ENCODE measurements around the gene NAT8L. TPM values are rescaled to one million over a fixed set of nuclear protein-coding genes. Genes with fewer than 3 reads are reported as not detected.

NAT8L gene
- total and polyA plus RNA-seq, 2 of the 13 experiments (the other 11 are each of a cell fraction or from before 2014, with no cell fraction given), result 2.2 to 3.3 TPM

DNA sequence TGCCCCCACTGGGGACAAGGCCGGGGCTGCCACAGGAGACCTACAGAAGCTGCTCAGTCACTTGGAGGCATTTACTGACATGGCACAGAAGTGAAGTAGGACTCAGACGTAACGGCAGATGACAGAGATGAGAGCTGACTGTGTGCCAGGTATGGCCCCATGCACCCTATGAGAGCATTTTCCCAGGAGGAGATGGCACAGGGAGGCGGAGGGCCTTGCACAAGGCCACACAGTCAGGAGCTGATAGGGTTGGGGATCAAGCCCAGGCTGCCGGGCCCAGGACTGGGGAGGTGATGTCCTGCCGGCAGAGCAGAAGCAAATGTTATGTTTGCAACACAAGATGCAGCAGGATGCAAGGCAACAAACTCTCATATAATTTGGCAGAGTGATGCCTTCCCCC, 34.1 kb downstream of the NAT8L start:
- intact Hi-C loops (cut with micrococcal nuclease; ENCODE audit: unreplicated experiment) (no loop called here), in situ Hi-C loops (cut with HindIII; ENCODE audit: extremely low pct_ligation_motif_present, low pct_unique_long_range_greater_than_20kb) (no loop called here)
- H3K9me3 ChIP-seq (ENCODE audit: low read length), result peaks cover 5% of the 10 kb centered on the region; the same call in 1 of the 2 replicates
- no peaks in the 10 kb centered on the region for H3K79me2 ChIP-seq (ENCODE audit: insufficient read depth, low read length)
- H3K36me3 ChIP-seq (replicated peaks in 1 of 2; ENCODE audit: control insufficient read depth in 1 of 2, insufficient read depth in 2 of 2, low read length in 2 of 2), result no peaks in the 10 kb centered on the region
- H3K9ac ChIP-seq (ENCODE audit: insufficient read depth, low read depth, low read length), result no peak overlapping the region
- H2AFZ ChIP-seq (ENCODE audit: low read length), result no peak overlapping the region
- no peaks in the 10 kb centered on the region for H4K20me1 ChIP-seq (ENCODE audit: insufficient read depth, low read length)
- DNase-seq (ENCODE audit: low spot score) (no peak), FAIRE-seq (no peak), ATAC-seq (no peak)
- TF ChIP-seq, protein P1, sequence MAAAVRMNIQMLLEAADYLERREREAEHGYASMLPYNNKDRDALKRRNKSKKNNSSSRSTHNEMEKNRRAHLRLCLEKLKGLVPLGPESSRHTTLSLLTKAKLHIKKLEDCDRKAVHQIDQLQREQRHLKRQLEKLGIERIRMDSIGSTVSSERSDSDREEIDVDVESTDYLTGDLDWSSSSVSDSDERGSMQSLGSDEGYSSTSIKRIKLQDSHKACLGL (CRISPR knock-in tag; IDR thresholded peaks at IDR 0.05), result no peak
- TF ChIP-seq ZNF20 (CRISPR knock-in tag; IDR thresholded peaks at IDR 0.05), result no peak
- TF ChIP-seq ZMAT3 (CRISPR knock-in tag; conservative IDR thresholded peaks at IDR 0.05), result no peak
- TF ChIP-seq MZF1 (CRISPR knock-in tag; IDR thresholded peaks at IDR 0.05; ENCODE audit: borderline replicate concordance), result no peak
- TF ChIP-seq TEAD3 (CRISPR knock-in tag; optimal IDR thresholded peaks at IDR 0.05; ENCODE audit: borderline replicate concordance), result no peak
- no peak for TF ChIP-seq SALL2 (CRISPR knock-in tag; IDR thresholded peaks at IDR 0.05)
- no peak for TF ChIP-seq HMG20A (CRISPR knock-in tag; IDR thresholded peaks at IDR 0.05; ENCODE audit: borderline replicate concordance)
- no peak for TF ChIP-seq PHF5A (CRISPR knock-in tag; IDR thresholded peaks at IDR 0.05; ENCODE audit: low read depth, unreplicated experiment)
- no peak for TF ChIP-seq ZNF292 (CRISPR knock-in tag; IDR thresholded peaks at IDR 0.05; ENCODE audit: borderline replicate concordance, low read depth)
- TF ChIP-seq KDM4B (CRISPR knock-in tag; IDR thresholded peaks at IDR 0.05), result no peak
- TF ChIP-seq ZNF713 (CRISPR knock-in tag; IDR thresholded peaks at IDR 0.05), result no peak
- TF ChIP-seq ARID2 (CRISPR knock-in tag; IDR thresholded peaks at IDR 0.05; ENCODE audit: borderline replicate concordance), result no peak
- no peak for TF ChIP-seq HIVEP1 (CRISPR knock-in tag; IDR thresholded peaks at IDR 0.05)
- no peak overlapping the region for H3K27ac ChIP-seq (ENCODE audit: extremely low read length, insufficient read depth, low read length)
- WGBS (ENCODE audit: low lambda C conversion rate), result 61% methylated on average over 5 of the region's 6 CpGs
- no TSS peak for BruUV-seq (replicated peaks)
- ChIA-PET CTCF (ENCODE audit: low intra/inter-chr PET ratio, low total read pairs) (no interaction called here), POLR2A (no interaction called here)
- H3K4me3 ChIP-seq (replicated peaks in 1 of 3; ENCODE audit: insufficient read depth in 1 of 3, low read depth in 2 of 3, low read length in 3 of 3), result no peak overlapping the region
- H3K4me1 ChIP-seq (ENCODE audit: insufficient read depth, low read length), result peaks cover 46% of the 10 kb centered on the region
- no peak overlapping the region for H3K4me2 ChIP-seq (ENCODE audit: low read depth, low read length)
- peaks cover 4 to 15% of the 10 kb centered on the region in 2 experiments; a peak in 2 of 5 replicates for H3K27me3 ChIP-seq (ENCODE audit: control insufficient read depth in 1 of 2, insufficient read depth in 2 of 2, low read length in 2 of 2)
